ELR (cell line): Measurements from ENCODE around the gene STEAP3.

Experiments used
- DNase-seq: peaks from one replicate; pipeline ENCODE4 v3.0.0-alpha.2; 2015; ENCODE audit warnings: low read depth

The STEAP3 gene, protein sequence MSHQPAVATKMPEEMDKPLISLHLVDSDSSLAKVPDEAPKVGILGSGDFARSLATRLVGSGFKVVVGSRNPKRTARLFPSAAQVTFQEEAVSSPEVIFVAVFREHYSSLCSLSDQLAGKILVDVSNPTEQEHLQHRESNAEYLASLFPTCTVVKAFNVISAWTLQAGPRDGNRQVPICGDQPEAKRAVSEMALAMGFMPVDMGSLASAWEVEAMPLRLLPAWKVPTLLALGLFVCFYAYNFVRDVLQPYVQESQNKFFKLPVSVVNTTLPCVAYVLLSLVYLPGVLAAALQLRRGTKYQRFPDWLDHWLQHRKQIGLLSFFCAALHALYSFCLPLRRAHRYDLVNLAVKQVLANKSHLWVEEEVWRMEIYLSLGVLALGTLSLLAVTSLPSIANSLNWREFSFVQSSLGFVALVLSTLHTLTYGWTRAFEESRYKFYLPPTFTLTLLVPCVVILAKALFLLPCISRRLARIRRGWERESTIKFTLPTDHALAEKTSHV

DNA sequence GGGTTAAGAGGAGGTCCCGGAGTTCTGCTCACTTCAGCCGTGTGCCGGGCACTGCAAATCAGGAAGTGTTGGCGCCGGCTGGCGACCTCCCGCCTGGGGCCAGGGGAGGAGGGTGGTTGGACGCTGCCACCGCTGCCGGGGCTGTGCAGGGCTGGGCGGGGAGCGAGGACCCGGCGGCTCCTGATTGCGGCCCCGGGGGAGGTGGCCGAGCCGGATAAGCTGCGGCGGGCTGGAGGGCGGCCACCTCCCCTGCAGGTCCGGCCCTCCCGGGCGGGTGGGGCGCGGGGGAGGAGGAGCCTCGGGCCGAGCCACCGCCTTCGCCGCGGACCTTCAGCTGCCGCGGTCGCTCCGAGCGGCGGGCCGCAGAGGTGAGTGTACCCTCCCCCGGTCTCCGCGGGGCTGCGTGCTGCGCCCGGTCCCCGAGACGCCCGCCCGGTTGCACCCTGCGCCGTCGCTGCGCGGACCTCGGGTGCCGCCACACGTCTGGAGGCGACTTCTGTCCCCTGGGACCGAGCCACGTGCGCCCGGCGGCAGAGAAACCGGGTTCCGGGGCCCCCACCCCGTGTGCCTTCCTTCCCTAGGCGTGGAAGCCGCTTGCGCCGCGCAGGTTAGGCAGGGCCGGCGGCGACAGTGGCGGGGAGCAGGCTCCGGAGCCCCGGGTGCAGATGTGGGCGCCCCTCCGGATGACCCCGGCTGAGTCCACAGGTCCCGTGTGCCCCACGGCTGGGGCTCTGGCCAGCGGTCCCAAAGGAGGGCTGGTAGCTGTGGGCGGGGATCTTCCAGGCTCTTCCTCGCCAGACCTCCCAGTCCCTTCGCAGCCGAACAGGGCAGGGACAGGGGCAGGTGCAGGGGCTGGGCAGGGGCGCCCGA lies at the start of gene STEAP3:
Gene STEAP3, plus strand, starts transcription at position 314 of the 870 bp plus-strand sequence. CDS start 7,179 bp downstream, outside the sequence.
- peak; percentile 81 for DNase-seq

DNA sequence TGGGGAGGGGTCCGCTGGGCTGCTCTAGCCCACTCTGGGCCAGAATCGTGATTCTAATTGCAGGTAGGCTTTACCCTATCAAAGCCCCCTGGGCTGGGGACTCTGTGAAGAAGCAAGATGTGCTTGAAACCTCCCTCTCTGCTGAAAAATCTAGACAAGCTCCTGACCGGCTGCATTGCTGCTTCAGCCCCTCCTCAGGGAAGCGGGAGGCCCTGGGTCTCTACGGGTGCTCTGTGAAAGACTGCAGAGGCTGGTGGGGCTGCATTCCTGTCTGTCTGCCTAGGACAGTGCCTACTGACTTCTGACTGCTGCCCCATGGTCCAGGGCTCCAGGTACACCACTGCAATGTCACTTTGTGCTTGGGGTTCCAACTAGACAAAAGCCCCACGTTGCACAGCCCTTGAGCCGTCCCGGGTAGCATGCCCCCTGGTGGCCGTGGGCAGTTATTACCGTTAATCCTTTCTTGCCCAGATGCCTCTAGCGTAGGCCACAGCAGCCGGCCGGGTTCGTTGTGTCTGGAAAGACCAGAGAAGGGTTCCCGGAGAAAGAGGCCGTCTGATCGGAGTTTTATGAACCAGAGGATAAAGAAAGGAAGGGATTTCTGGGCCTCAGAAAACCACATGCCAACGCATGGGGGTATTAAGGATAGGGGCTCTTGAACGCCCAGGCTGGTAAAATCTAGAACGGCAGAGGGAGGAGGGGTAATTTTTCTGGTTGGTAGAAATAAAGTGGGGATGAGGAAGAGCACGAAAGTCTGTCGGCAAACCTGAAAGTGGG lies 49.2 kb upstream of the STEAP3 start:
- DNase-seq: peak; percentile 53

DNA sequence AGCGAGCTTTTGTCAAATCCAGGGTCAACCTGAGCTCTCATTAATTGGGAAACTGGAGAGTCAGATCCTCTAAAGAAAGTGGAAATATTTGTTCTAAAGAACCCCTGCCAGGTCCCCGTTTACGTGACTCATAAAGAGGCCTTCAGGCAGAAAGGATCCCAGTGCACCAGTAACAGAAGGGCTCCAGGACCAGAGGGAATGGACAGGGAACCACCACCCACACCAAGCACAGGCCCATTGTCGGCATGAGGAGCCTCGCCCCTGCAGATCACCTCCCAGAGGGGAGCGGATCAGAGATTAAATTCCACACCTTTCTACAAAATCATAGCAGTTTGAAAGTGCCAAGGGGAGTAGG lies 48.7 kb upstream of the STEAP3 start:
- DNase-seq: no peak

DNA sequence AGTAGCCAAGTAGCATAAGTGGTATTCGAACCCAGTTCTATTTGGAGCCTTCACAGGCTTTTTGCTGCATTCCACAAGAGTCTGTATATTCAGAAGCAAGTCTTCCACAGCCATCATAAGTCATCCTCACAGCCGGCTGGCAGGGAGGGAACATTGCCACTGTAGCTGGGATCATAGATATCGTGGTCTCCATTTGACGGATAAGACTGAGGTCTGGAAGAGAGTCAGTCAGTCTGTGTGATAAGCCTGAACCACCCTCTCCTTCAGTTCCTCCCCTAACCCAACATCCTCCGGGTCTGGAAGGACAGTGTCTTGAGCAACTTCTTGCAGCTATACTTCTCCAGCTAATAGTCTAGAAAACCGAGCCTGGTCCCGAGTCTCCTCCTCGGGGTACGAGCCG lies 48.1 kb upstream of the STEAP3 start:
- no peak for DNase-seq

DNA sequence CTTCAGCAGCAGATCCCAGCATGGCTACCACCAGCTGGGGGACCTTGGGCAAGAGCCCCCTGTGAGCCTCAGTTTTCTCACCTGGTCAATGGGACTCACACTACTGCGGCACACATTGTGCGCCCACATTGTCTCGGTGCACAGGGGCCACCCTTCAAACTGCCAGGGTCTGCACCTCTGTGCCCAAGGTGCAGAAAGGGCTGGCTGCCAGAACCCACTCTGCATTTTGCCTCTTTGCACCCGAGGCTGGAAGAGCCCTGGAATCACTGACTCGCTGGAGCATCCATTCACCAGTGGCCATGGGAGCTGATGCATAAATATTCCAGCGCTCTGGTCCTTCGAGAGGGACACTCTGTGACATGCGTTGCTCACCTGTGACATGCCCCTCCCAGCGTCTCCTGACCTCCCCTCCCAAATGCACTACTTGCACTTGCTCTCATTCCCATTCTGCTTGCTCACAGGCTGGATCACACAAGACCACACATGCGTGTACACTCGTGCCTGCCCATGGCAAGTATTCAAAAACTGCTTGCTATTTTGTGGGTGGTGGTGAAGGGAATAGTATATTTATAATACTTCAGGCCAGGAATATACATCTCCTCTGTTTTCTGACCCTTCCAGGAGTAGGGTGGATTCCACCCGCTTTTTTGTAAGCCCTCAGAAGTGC lies 46.3 kb upstream of the STEAP3 start:
- DNase-seq: no peak

DNA sequence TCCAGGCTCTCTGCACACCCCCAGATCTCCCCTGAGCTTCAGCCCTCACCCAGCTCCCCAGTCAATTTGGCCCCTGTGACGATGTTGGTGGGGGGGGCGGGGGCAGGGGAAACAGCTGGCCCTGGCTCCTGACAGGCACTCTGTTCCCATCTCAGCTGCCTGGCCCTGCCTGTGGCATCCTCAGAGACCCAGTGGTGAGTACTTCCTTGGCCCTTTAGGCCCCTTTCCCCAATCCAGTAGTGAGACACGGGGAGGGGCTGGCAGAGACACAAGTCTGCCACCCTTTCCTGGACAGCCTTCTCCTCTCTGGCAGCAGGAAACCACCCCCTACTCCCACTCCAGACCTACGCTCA lies 45.8 kb upstream of the STEAP3 start:
- no peak for DNase-seq

DNA sequence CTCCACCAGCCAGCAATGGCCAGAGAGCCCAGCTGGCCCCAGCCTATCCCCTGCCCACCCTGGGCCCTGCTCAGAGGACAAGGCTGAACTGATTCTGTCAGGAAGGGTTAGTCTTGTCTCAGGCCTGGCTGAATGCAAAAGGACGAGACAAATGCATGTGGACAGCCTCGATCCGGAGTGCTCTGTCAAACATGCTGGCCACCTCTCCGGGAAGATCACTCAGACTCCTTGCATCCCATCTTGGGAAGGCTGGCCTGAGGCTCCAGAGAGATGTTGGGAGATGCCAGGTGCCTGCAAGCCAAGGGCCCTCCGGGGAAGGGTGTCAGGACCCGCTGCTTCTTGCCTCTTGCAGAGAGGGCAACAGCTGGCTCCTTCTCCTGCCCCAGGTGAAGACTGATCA lies 44.9 kb upstream of the STEAP3 start:
- DNase-seq: no peak

DNA sequence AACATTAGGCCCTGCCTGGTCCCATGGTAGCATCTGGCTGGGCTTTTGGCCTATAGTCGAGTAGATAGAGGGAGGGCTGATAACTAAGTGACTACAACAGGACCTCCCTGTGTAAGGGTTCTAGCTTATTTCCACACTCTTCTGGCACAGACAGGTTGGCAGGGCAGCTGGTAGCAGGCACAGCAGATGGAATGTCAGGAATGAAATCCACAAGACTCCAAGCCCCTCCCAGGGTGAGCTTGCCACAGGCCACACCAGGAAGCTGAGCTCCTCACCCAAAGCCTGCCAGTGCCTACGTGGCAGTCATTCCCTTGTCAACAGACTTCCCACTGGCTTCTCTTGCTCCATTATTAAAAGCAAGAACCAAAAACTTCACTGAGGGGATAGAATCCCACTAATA lies 44.4 kb upstream of the STEAP3 start:
- no peak for DNase-seq

DNA sequence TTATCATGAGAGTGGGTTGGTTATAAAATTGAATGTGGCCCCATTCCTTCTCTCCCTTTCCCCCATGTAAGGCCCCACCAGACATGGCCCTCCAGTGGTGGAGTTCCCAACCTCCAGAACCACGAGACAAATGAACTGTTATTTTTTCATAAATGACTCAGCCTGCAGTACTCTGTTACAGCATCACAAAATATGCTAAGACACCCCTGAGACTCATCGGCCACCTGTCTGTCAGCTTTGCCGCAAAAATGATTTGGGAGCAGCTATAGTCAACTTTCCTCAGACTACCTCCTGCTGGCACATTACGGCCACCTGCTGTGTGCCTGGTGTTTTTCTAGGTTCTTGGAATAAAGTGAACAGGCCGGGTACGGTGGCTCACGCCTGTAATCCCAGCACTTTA lies 43.6 kb upstream of the STEAP3 start:
- DNase-seq: no peak

DNA sequence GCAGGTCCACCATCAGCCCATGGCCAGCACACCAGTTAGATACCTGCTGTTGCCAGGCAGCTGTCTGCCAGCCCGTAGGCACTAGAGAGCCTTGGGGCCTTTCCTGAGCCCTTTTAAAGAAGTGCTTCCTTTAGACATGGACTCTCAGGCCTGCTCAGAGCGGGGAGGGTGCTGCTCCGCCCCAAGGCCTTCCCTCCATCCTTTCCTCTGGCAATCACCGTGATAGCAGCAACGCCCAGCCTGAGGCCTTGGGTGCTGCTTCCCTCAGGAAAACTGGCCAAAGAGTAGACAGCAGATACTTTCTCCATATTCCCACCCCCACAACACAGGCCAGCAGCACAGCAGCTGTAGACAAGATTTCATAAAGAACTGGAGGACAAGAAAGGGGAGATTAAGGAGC lies 42.7 kb upstream of the STEAP3 start:
- DNase-seq: no peak

DNA sequence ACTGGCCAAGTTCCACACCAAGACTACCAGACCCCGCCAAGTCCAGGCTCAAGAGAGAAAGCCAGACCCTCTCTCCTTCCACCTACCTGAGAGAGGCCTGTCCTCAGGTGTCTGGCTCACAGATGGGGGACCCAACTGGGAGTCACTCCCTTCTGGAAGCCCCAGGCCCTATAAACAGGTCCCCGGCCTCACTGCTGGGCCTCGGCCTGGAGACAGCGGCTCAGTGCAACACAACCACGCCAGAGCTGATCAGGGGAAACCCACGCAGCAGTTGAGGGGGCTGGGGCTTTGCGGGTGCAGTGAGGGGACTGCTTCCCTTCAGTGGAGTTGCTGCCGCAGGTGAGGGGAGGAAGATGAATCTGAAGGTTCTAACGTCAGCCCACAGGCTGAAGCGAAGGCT lies 42.2 kb upstream of the STEAP3 start:
- DNase-seq: no peak

DNA sequence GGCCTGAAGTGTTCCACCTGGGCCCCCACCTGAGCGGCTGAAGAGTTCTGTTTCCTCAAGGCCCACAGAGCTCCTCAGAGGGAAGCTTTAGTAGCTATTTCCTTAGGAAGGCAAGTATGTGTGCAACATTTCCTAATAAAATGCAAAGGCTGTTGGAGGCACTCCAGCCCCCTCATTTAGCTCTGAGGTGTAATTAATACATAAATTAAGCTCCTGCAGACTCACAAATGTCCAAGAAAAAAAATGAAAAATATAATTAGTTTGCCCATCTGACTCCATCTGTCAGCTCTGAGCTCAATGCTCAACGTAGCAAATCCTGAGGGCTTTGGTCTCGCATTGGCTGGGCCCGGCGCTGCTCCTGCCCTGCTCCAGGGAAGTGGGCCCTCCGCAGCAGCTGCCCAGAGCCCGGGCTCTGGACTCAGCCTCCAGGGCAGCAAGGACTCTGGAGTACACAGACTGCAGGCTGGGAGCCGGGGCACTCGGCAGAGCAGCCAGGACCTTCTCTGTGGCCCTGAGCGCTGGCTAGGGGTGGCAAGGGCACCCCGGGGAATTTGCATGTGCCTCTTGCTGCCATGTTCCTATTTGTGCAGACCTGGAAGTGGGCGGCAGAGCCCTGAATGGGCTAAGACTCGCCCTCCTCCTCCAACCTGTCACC lies 41.7 kb upstream of the STEAP3 start:
- DNase-seq: no peak

DNA sequence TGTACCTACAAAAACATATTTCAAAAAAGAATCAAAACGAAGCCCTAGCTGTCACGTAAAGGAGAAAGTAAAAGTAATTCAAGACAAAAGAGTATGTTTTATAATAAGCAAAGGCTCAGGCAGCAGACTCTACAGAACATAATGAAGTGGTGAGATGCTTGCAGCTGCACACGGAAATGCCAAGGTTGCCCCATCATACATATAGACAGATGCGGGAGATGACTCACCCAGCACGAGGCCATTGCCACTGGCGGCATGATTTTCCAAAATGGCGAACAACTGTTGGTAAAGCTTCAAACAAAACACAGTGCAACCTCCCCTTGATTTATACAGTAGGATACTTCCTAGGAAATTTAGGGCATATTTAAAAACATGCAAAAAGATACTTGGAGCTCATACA lies 39.1 kb upstream of the STEAP3 start:
- peak; percentile 26 for DNase-seq

DNA sequence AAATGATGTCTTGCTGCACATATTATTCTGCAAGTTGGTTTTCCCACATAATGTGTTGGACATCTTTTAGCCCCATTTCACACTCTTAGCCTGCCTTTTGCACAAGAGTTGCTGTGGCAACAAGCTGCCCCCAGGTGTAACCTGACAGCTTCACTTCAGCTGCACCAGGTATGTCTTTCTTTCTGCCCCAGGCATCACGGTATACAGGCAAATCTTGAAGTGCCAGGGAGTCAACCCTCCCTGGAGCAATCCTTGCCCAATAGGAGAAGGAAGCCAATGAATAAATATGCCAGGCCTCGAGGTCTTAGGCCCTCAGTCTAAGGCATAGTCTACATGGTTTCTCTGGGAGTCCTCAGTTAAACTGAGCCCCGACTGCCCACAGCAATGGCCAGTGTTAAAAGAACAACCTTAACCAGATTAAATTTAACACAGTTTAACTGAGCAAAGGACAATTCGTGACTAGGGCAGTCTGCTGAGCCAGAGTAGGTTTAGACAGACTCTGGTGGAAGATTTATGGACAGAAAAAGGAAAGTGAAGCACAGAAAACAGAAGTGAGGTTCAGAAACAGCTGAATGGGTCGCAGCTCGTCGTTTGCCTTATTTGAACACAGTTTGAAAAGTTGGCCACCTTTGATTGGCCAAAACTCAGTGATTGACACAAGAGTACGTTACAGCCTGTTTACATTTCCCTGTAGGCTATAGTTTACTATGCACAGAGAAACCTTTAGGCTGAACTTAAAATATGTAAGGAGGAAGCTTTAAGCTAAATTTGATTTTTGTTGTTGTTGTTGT lies 33.1 kb upstream of the STEAP3 start:
- DNase-seq: no peak

DNA sequence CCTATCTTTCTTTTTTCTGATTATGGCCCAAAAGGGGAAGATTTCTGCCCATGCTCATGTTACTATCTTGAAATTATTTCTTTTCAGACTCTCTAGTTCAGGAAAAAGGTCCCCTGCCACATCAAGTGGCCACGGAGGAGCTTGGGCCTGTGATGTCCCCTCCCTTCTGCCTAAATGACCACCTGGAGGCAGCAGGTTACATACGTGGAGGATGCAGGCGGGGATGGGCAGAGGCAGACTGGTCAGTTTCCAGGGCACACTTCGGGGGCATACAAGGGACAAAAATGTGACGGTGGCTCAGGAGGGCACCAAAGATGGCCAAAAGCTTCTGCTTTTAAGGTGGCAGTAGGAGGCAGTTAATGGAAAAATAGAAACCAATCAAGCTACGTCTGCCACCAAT lies 30.7 kb upstream of the STEAP3 start:
- DNase-seq: no peak

DNA sequence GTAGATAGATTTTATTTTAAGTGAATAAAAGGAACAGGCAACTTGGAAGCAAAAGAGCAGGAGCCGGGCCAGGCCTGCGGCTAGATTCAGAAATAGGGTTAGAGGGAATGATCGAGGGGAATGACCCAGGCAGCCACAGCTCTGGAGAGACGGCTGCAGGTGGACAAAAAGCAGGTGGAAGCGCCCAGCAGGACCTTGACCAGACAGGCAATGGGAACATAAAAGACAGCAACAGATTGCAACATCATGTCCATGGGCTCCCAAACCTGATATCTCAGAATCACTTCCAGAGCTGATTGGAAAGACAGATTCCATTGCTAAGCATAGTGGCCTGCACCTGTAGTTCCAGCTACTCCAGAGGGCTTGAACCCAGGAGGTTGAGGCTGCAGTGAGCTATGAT lies 28.6 kb upstream of the STEAP3 start:
- no peak for DNase-seq

DNA sequence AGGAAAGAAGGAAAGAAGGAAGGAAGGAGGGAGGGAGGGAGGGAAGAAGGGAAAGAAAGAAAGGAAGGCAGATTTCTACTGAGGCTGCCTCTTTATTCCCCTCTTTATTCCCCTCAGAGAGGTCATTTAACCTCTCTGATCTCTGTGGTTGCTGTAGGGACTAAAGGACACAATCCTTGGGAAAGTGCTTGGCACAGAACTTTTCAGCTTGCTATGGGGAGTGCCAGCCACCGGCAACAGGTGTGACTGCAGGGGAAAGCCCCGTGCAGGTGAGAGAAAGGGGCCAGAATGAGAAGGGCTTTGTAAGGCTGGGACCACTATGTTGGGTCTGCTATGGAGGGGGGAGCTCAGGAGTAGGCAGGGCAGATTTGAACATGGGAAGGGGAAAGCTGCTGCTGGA lies 27.7 kb upstream of the STEAP3 start:
- no peak for DNase-seq

DNA sequence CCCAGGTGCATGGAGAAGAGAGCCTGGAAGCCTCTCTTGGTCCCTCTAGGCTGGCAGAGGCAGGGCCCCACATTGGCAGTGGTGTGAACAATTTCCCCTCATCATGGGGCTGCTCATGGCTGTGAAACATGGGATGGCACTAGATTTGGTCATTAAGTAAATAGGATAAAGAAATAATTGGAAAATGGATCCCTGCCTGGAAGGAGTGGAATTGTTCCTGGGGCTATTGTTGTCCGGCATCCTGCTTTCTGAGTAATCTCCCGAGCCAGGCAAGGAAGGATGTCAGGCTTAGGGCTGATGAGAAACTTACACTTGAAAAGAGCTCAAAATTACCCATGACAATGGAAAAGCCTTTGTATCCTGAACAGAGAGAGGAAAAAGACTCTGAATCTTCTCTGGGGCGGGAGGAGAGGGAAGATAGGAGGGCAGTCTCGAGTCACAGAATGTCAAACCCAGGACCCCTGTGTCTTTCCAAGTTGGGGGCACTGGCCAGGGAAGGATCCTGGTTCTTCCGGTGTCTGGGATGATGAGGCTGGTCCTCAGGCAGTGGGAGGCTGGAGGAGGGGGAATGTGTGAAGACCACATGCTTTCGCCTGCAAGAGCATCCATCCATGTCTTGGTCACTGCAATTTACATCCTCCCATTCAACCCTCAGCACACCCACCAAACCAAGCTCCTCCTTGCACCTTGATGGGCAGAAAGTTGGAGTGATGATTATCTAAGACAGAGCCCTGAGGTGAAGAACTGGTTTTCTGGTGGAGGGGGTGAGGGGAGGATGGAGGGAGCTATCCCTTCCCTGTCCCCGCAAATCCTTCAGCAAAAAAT lies 27.1 kb upstream of the STEAP3 start:
- DNase-seq: peak; percentile 32

DNA sequence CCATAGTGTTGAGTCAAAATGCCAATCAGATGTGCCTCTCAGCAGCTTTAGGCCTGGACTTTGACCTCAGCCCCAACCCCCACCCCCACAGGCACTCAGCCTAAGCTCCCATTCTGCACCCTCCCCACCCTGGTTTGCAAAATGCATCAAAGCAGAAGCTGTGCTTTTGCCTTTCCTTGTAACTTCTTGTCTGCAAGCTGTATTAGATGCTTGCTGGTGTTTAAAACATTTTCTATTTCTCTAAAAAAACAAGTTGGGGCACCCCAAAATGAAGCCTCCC lies 26.6 kb upstream of the STEAP3 start:
- no peak for DNase-seq
